ENCODE data around the gene GALNT6.

GRCh38 chr12:51390891-51391282 lies 319 bp downstream of the GALNT6 start:
- TF ChIP-seq POLR2A (IDR thresholded peaks at IDR 0.05) (no peak), CTCF (IDR thresholded peaks at IDR 0.05 in 8 of 11, conservative IDR thresholded peaks at IDR 0.05 in 3 of 11) (no peak)
